WTC11 (cell line): ENCODE data around the gene POFUT2. TPM values are rescaled to one million over a fixed set of nuclear protein-coding genes. Genes with fewer than 3 reads are reported as not detected.
A peak's percentile ranks its signal among the peaks of the same experiment; 100 is the strongest.

Experiments used
- ATAC-seq: fragments of 200-7000 bp; cut with Tn5 transposase; 2 replicates; pipeline ENCODE4 v1.10.0; 2021; ENCODE audit warnings: mild to moderate bottlenecking, moderate library complexity
- CTCF ChIA-PET: fragments of 300-600 bp; sonication (Branson Sonifier 250); formaldehyde crosslinking; loops from one replicate; lab custom pipeline; 2021; ENCODE audit warnings: antibody characterized with exemption; lab: Charles Lee
- POLR2A ChIA-PET: fragments of 350-600 bp; sonication (Branson Sonifier 250); formaldehyde crosslinking; loops from one replicate; lab custom pipeline; 2021; ENCODE audit warnings: antibody characterized with exemption; lab: Charles Lee
- DNase-seq: peaks from one replicate; pipeline ENCODE4 v3.0.0; 2021; ENCODE audit warnings: low spot score
- H3K27ac Mint-ChIP-seq: 2 replicates; pipeline ENCODE4 v1.8.0; 2021; ENCODE audit warnings: mixed read lengths
- H3K27me3 Mint-ChIP-seq: 2 replicates; pipeline ENCODE4 v1.8.0; 2021; ENCODE audit warnings: low read depth, mild to moderate bottlenecking, moderate library complexity, mixed read lengths
- H3K36me3 Mint-ChIP-seq: 2 replicates; pipeline ENCODE4 v1.8.0; 2021; ENCODE audit warnings: mixed read lengths
- H3K4me1 Mint-ChIP-seq: 2 replicates; pipeline ENCODE4 v1.8.0; 2022; ENCODE audit warnings: mixed read lengths
- H3K4me3 Mint-ChIP-seq: 2 replicates; pipeline ENCODE4 v1.8.0; 2021; ENCODE audit warnings: mild to moderate bottlenecking, moderate library complexity, mixed read lengths
- H3K9me3 Mint-ChIP-seq: 2 replicates; pipeline ENCODE4 v1.8.0; 2021; ENCODE audit warnings: mixed read lengths
- ATF6 ChIP-seq: sonication (generic); formaldehyde crosslinking; IDR thresholded peaks from 2 replicates; pipeline ENCODE4 v1.8.1; 2023; ENCODE audit warnings: mild to moderate bottlenecking, missing genetic modification reagents
- CDX4 ChIP-seq: fragments of 250-450 bp; sonication (Bioruptor Pico); IDR thresholded peaks from 2 replicates; pipeline ENCODE4 v1.9.0; 2021; ENCODE audit warnings: moderate library complexity, mild to moderate bottlenecking, inconsistent platforms, borderline replicate concordance
- CREB1 ChIP-seq: sonication (generic); formaldehyde crosslinking; IDR thresholded peaks from 2 replicates; pipeline ENCODE4 v1.8.0; 2023; ENCODE audit warnings: mild to moderate bottlenecking, missing genetic modification reagents
- E2F1 ChIP-seq: sonication (generic); formaldehyde crosslinking; IDR thresholded peaks from 2 replicates; pipeline ENCODE4 v1.8.0; 2022; ENCODE audit warnings: mild to moderate bottlenecking, missing genetic modification reagents
- ELF4 ChIP-seq: sonication (generic); formaldehyde crosslinking; IDR thresholded peaks from 2 replicates; pipeline ENCODE4 v1.8.1; 2022; ENCODE audit warnings: low read depth, mild to moderate bottlenecking, moderate library complexity, missing genetic modification reagents
- EMX1 ChIP-seq: fragments of 250-450 bp; sonication (Bioruptor Pico); IDR thresholded peaks from 2 replicates; pipeline ENCODE4 v1.8.0; 2021; ENCODE audit warnings: mild to moderate bottlenecking
- ESRRA ChIP-seq: sonication (generic); formaldehyde crosslinking; IDR thresholded peaks from 2 replicates; pipeline ENCODE4 v1.8.1; 2022; ENCODE audit warnings: mild to moderate bottlenecking, missing genetic modification reagents, borderline replicate concordance
- FOXP4 ChIP-seq: sonication (generic); formaldehyde crosslinking; IDR thresholded peaks from 2 replicates; pipeline ENCODE4 v1.8.0; 2022; ENCODE audit warnings: mild to moderate bottlenecking, missing genetic modification reagents
- HMGA2 ChIP-seq: fragments of 250-450 bp; sonication (Bioruptor Pico); IDR thresholded peaks from 2 replicates; pipeline ENCODE4 v1.4.0; 2021; ENCODE audit warnings: mild to moderate bottlenecking, moderate library complexity
- IRF1 ChIP-seq: sonication (generic); formaldehyde crosslinking; IDR thresholded peaks from 2 replicates; pipeline ENCODE4 v1.8.0; 2023; ENCODE audit warnings: missing genetic modification reagents
- KAT7 ChIP-seq: sonication (generic); formaldehyde crosslinking; IDR thresholded peaks from 2 replicates; pipeline ENCODE4 v1.8.1; 2023; ENCODE audit warnings: missing genetic modification reagents, mild to moderate bottlenecking, borderline replicate concordance
- MLX ChIP-seq: sonication (generic); formaldehyde crosslinking; IDR thresholded peaks from 2 replicates; pipeline ENCODE4 v1.8.1; 2023; ENCODE audit warnings: mild to moderate bottlenecking, missing genetic modification reagents, moderate library complexity
- MXD4 ChIP-seq: fragments of 250-450 bp; sonication (Bioruptor Pico); IDR thresholded peaks from 2 replicates; pipeline ENCODE4 v1.8.0; 2021; ENCODE audit warnings: mild to moderate bottlenecking, moderate library complexity, borderline replicate concordance
- OVOL2 ChIP-seq: fragments of 250-450 bp; sonication (Bioruptor Pico); IDR thresholded peaks from 2 replicates; pipeline ENCODE4 v1.9.0; 2021; ENCODE audit warnings: mild to moderate bottlenecking, borderline replicate concordance
- RELA ChIP-seq: sonication (generic); formaldehyde crosslinking; IDR thresholded peaks from 2 replicates; pipeline ENCODE4 v1.8.1; 2022; ENCODE audit warnings: missing genetic modification reagents, mild to moderate bottlenecking, borderline replicate concordance
- USF1 ChIP-seq: sonication (generic); formaldehyde crosslinking; IDR thresholded peaks from 2 replicates; pipeline ENCODE4 v1.8.0; 2022; ENCODE audit warnings: mild to moderate bottlenecking, missing genetic modification reagents
- ZMAT4 ChIP-seq: fragments of 250-450 bp; sonication (Bioruptor Pico); IDR thresholded peaks from 2 replicates; pipeline ENCODE4 v1.9.0; 2021; ENCODE audit warnings: mild to moderate bottlenecking
- ZNF317 ChIP-seq: sonication (generic); formaldehyde crosslinking; IDR thresholded peaks from 2 replicates; pipeline ENCODE4 v1.8.1; 2023; ENCODE audit warnings: low read depth, mild to moderate bottlenecking, moderate library complexity, missing genetic modification reagents, borderline replicate concordance
- ZNF416 ChIP-seq: fragments of 250-450 bp; sonication (Bioruptor Pico); IDR thresholded peaks from 2 replicates; pipeline ENCODE4 v1.9.0; 2021; ENCODE audit warnings: mild to moderate bottlenecking, inconsistent platforms
- ZNF512 ChIP-seq: sonication (generic); formaldehyde crosslinking; IDR thresholded peaks from 2 replicates; pipeline ENCODE4 v1.8.1; 2022; ENCODE audit warnings: missing genetic modification reagents, borderline replicate concordance
- total RNA-seq: library from RNA; stranded (reverse); gene quantifications from 3 replicates; pipeline ENCODE4 v1.2.3, GENCODE V29; 2021

The POFUT2 gene
- total RNA-seq, 1 experiment from 2014 or later: 39.7 TPM

- ChIA-PET CTCF (interaction anchor here (1.2 kb wide), 1 partner anchor 24 kb away, joined by 3 read pairs; no protein-coding TSS in a partner anchor), POLR2A (no interaction called here)
- H3K4me3 Mint-ChIP-seq: no peak overlapping the region
- no peak for DNase-seq
- no peak for TF ChIP-seq ZMAT4 (CRISPR knock-in tag)
- no peak for TF ChIP-seq FOXP4 (CRISPR knock-in tag)
- no peak for TF ChIP-seq OVOL2 (CRISPR knock-in tag)
- no peak for TF ChIP-seq ELF4 (CRISPR knock-in tag)
- TF ChIP-seq ZNF512 (CRISPR knock-in tag): no peak
- no peak for TF ChIP-seq IRF1
- TF ChIP-seq RELA: no peak
- no peak for TF ChIP-seq MXD4 (CRISPR knock-in tag)
- TF ChIP-seq KAT7 (CRISPR knock-in tag): no peak
- TF ChIP-seq MLX (CRISPR knock-in tag): no peak
- no peak for TF ChIP-seq CREB1 (CRISPR knock-in tag)
- no peak for TF ChIP-seq EMX1
- no peak for ATAC-seq
- peaks cover 9% of the 10 kb centered on the region for H3K27me3 Mint-ChIP-seq
- H3K9me3 Mint-ChIP-seq: peaks cover 12% of the 10 kb centered on the region
- no peaks in the 10 kb centered on the region for H3K36me3 Mint-ChIP-seq
- H3K27ac Mint-ChIP-seq: no peak overlapping the region
- H3K4me1 Mint-ChIP-seq: peaks cover 6% of the 10 kb centered on the region; the same call in 1 of the 2 replicates
Measured at GRCh38 chr21:45313682-45314081, 26.0 kb upstream of the POFUT2 start.

- ChIA-PET POLR2A (no interaction called here), CTCF (interaction anchor here (1.2 kb wide), 1 partner anchor 23 kb away, joined by 3 read pairs; no protein-coding TSS in a partner anchor)
- no peak overlapping the region for H3K27ac Mint-ChIP-seq
- DNase-seq (peak; percentile 3), ATAC-seq (no peak)
- no peaks in the 10 kb centered on the region for H3K36me3 Mint-ChIP-seq
- no peak overlapping the region for H3K4me3 Mint-ChIP-seq
- peaks cover 12% of the 10 kb centered on the region for H3K9me3 Mint-ChIP-seq
- peaks cover 9% of the 10 kb centered on the region for H3K27me3 Mint-ChIP-seq
- H3K4me1 Mint-ChIP-seq: peaks cover 6% of the 10 kb centered on the region; the same call in 1 of the 2 replicates
- TF ChIP-seq EMX1 (no peak), E2F1 (no peak), ZNF416 (CRISPR knock-in tag) (no peak), HMGA2 (CRISPR knock-in tag) (no peak), ZNF317 (no peak), ATF6 (CRISPR knock-in tag) (no peak), CDX4 (no peak), ESRRA (no peak), USF1 (CRISPR knock-in tag) (no peak)
Measured at GRCh38 chr21:45313015-45313414, 25.3 kb upstream of the POFUT2 start.
